Mesendoderm (in vitro differentiated cells): Measurements from ENCODE around the gene ADGRA3.

Experiments used
- DNase-seq: peaks from one replicate; pipeline ENCODE4 v3.0.0; 2013
- H2AK5ac ChIP-seq: 2 replicates; pipeline ENCODE4 v1.6.1; 2013; ENCODE audit warnings: low read length, inconsistent platforms
- H2BK120ac ChIP-seq: 2 replicates; pipeline ENCODE4 v1.6.1; 2013; ENCODE audit warnings: low read depth, mild to moderate bottlenecking, low read length, moderate library complexity, mixed read lengths
- H2BK15ac ChIP-seq: replicated peaks from 2 replicates; pipeline ENCODE4 v1.6.1; 2013; ENCODE audit warnings: low read depth, mild to moderate bottlenecking, moderate library complexity
- H2BK5ac ChIP-seq: 2 replicates; pipeline ENCODE4 v1.6.1; 2013; ENCODE audit warnings: low read length, inconsistent platforms
- H3K18ac ChIP-seq: 2 replicates; pipeline ENCODE4 v1.6.1; 2013; ENCODE audit warnings: mild to moderate bottlenecking, low read length, mixed read lengths
- H3K23ac ChIP-seq: one replicate; pipeline ENCODE4 v1.6.1; 2013; ENCODE audit warnings: low read length
- H3K27ac ChIP-seq: 2 replicates; pipeline ENCODE4 v1.5.1; 2013; ENCODE audit warnings: low read depth, mild to moderate bottlenecking, inconsistent platforms, low read length, moderate library complexity
- H3K27me3 ChIP-seq: 2 replicates; pipeline ENCODE4 v1.6.1; 2013; ENCODE audit warnings: low read length, control low read depth, mild to moderate bottlenecking, inconsistent platforms; ENCODE audit not compliant: insufficient read depth, poor library complexity
- H3K36me3 ChIP-seq: 2 replicates; pipeline ENCODE4 v1.6.1; 2013; ENCODE audit warnings: low read length, inconsistent platforms; ENCODE audit not compliant: control insufficient read depth, insufficient read depth
- H3K4ac ChIP-seq: one replicate; pipeline ENCODE4 v1.6.1; 2013; ENCODE audit warnings: low read depth, mild to moderate bottlenecking, low read length, moderate library complexity
- H3K4me1 ChIP-seq: 2 replicates; pipeline ENCODE4 v1.6.1; 2013; ENCODE audit warnings: low read depth, low read length, inconsistent platforms; ENCODE audit not compliant: control insufficient read depth
- H3K4me2 ChIP-seq: 2 replicates; pipeline ENCODE4 v1.6.1; 2013; ENCODE audit warnings: low read length
- H3K4me3 ChIP-seq: 2 replicates; pipeline ENCODE4 v1.5.1; 2013; ENCODE audit warnings: mild to moderate bottlenecking, low read length
- H3K56ac ChIP-seq: one replicate; pipeline ENCODE4 v1.6.1; 2013; ENCODE audit warnings: low read length
- H3K79me1 ChIP-seq: 2 replicates; pipeline ENCODE4 v1.6.1; 2013; ENCODE audit warnings: low read length, inconsistent platforms
- H3K79me2 ChIP-seq: 2 replicates; pipeline ENCODE4 v1.6.1; 2013; ENCODE audit warnings: mild to moderate bottlenecking, low read length; ENCODE audit not compliant: control insufficient read depth, insufficient read depth
- H3K9ac ChIP-seq: 2 replicates; pipeline ENCODE4 v1.6.1; 2013; ENCODE audit warnings: low read length, inconsistent platforms
- H4K5ac ChIP-seq: one replicate; pipeline ENCODE4 v1.6.1; 2013; ENCODE audit warnings: low read length
- H4K8ac ChIP-seq: one replicate; pipeline ENCODE4 v1.6.1; 2013; ENCODE audit warnings: low read depth, mild to moderate bottlenecking, control low read depth, low read length, moderate library complexity
- WGBS: extraction: QIAGEN DNeasy Blood & Tissue Kit; methylation state at CpG from one replicate; pipeline ENCODE4 v1.1.7; 2013; ENCODE audit warnings: low lambda C conversion rate, missing lambda C conversion rate; ENCODE audit not compliant: insufficient coverage; ENCODE audit errors: extremely low coverage; 5-methylcytosine and 5-hydroxymethylcytosine counted together

Gene ADGRA3

DNA sequence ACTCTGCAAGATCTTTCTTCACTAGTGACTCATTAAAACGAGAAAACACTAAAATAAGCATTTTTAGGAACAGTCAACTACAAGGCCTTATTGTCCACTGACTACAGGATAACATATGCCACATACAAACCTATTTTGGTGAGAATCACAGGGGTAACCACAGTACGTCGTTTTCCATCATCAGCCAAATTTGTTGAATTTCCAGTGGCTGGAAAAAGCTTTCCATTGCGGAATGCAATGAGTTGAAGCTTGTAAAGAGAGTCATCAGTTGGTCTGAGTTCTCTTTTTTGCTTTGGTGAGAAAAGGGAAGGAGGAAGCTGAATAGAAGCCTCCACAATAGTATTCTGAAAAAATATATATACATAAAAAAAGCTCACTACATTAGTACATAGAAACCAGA is 102.4 kb downstream of the ADGRA3 start:
- Histone ChIP-seq H2BK5ac (no peak overlapping the region), H3K4me3 (no peak overlapping the region), H3K18ac (no peak overlapping the region), H4K8ac (no peak overlapping the region), H3K4me1 (no peaks in the 10 kb centered on the region), H3K56ac (no peak overlapping the region), H3K4me2 (no peak overlapping the region), H3K27me3 (no peaks in the 10 kb centered on the region), H3K79me1 (no peaks in the 10 kb centered on the region), H3K4ac (no peak overlapping the region), H2BK15ac (no peak overlapping the region), H3K27ac (no peak overlapping the region), H3K23ac (no peak overlapping the region), H3K79me2 (no peaks in the 10 kb centered on the region), H3K9ac (no peak overlapping the region), H2AK5ac (no peak overlapping the region), H2BK120ac (no peak overlapping the region), H4K5ac (no peak overlapping the region), H3K36me3 (no peaks in the 10 kb centered on the region)
- no CpG with 5 or more reads among the region's 4 CpGs for WGBS
- DNase-seq: no peak

DNA sequence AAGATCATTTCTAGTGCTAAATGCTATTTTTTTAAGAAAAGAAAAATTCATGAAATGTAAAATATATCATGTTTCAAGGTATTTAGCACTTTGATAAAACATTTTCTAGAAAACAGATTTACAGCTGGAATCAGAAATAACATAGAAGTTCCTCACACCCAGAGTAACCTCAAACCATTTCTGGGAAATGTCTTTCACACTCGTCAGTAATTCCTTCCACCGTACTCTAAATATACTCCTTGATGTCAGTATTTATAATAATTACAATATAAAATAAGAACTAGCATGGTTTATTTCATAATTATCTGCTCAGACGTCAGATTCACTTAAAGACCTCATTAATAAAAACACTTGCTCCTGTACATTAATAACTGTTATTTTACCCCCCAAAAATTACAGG is 103.9 kb downstream of the ADGRA3 start:
- no peak overlapping the region for H2BK120ac ChIP-seq
- WGBS: no CpG with 5 or more reads among the region's 3 CpGs
- H3K27ac ChIP-seq: no peak overlapping the region
- H2AK5ac ChIP-seq: no peak overlapping the region
- no peaks in the 10 kb centered on the region for H3K4me1 ChIP-seq
- H3K27me3 ChIP-seq: no peaks in the 10 kb centered on the region
- no peak overlapping the region for H3K9ac ChIP-seq
- no peak overlapping the region for H4K8ac ChIP-seq
- H3K4me3 ChIP-seq: no peak overlapping the region
- no peak overlapping the region for H4K5ac ChIP-seq
- H3K79me2 ChIP-seq: no peaks in the 10 kb centered on the region
- DNase-seq: no peak
- H3K56ac ChIP-seq: no peak overlapping the region
- H2BK15ac ChIP-seq: no peak overlapping the region
- no peak overlapping the region for H3K4ac ChIP-seq
- no peak overlapping the region for H2BK5ac ChIP-seq
- H3K18ac ChIP-seq: no peak overlapping the region
- no peaks in the 10 kb centered on the region for H3K79me1 ChIP-seq
- H3K23ac ChIP-seq: no peak overlapping the region
- no peak overlapping the region for H3K4me2 ChIP-seq
- no peaks in the 10 kb centered on the region for H3K36me3 ChIP-seq

DNA sequence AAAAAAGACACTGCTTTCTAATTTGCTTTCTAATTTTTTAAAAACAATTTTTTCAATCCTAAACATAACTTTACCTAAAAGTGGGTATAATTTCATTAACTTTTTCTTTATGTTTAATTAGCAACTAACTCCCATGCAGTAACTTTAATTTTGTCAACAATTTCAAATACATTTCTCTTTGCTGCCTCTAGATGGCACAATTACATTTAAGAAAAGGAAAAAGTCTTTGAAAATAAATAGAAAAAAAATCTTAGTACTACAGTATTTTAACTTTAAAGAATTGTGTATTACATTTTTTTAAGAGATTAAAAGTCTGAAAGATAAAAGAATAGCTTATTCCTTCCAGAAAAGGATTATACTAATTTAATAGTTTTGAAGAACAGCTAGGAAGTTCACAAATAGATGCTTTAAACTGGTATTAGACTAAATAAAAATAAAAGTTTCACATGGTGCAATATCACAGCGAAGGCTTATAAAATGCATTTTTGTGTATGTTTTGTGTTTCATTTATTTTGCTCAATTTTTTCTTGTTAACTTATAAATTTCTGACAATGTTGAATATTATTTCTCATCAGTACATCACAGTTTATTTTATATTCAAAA is 105.1 kb downstream of the ADGRA3 start:
- H3K23ac ChIP-seq: no peak overlapping the region
- H4K5ac ChIP-seq: no peak overlapping the region
- no peak overlapping the region for H3K27ac ChIP-seq
- H3K4me2 ChIP-seq: no peak overlapping the region
- no peak overlapping the region for H3K18ac ChIP-seq
- no peaks in the 10 kb centered on the region for H3K79me1 ChIP-seq
- no peaks in the 10 kb centered on the region for H3K4me1 ChIP-seq
- H3K9ac ChIP-seq: no peak overlapping the region
- H3K27me3 ChIP-seq: no peaks in the 10 kb centered on the region
- no peaks in the 10 kb centered on the region for H3K36me3 ChIP-seq
- no peak overlapping the region for H2BK15ac ChIP-seq
- H2BK5ac ChIP-seq: no peak overlapping the region
- H2AK5ac ChIP-seq: no peak overlapping the region
- H3K79me2 ChIP-seq: no peaks in the 10 kb centered on the region
- no peak for DNase-seq
- no peak overlapping the region for H2BK120ac ChIP-seq
- no CpG with 5 or more reads among the region's 1 CpG for WGBS
- H3K56ac ChIP-seq: no peak overlapping the region
- H3K4ac ChIP-seq: no peak overlapping the region
- no peak overlapping the region for H3K4me3 ChIP-seq
- H4K8ac ChIP-seq: no peak overlapping the region

DNA sequence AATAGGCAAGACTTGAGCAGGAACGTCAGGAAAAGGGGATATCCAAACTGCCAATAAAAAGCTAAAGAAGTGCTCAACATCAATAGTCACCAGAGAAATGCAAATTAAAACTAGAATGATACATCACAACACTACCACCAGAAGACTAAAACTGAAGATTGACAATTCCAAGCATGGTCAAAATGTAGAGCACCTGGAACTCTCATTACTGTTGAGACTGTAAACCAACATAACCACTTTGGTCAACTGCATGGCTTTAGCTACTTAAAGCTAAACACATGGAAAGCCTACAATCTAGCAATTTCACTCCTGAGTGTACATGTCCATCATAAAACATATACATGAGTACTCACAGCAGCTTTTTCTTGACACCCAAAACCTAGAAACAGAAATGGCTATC is 107.4 kb downstream of the ADGRA3 start:
- H3K27me3 ChIP-seq: no peaks in the 10 kb centered on the region
- H3K79me2 ChIP-seq: no peaks in the 10 kb centered on the region
- H3K4me3 ChIP-seq: no peak overlapping the region
- no peak overlapping the region for H2BK15ac ChIP-seq
- no peak overlapping the region for H3K4me2 ChIP-seq
- no peaks in the 10 kb centered on the region for H3K4me1 ChIP-seq
- no peaks in the 10 kb centered on the region for H3K36me3 ChIP-seq
- H2BK120ac ChIP-seq: no peak overlapping the region
- H3K4ac ChIP-seq: no peak overlapping the region
- no peak overlapping the region for H2BK5ac ChIP-seq
- H4K8ac ChIP-seq: no peak overlapping the region
- no peak overlapping the region for H3K56ac ChIP-seq
- H3K23ac ChIP-seq: no peak overlapping the region
- no peak overlapping the region for H3K9ac ChIP-seq
- no peak for DNase-seq
- WGBS: no CpG with 5 or more reads among the region's 1 CpG
- no peaks in the 10 kb centered on the region for H3K79me1 ChIP-seq
- no peak overlapping the region for H3K18ac ChIP-seq
- H2AK5ac ChIP-seq: no peak overlapping the region
- H3K27ac ChIP-seq: no peak overlapping the region
- H4K5ac ChIP-seq: no peak overlapping the region

DNA sequence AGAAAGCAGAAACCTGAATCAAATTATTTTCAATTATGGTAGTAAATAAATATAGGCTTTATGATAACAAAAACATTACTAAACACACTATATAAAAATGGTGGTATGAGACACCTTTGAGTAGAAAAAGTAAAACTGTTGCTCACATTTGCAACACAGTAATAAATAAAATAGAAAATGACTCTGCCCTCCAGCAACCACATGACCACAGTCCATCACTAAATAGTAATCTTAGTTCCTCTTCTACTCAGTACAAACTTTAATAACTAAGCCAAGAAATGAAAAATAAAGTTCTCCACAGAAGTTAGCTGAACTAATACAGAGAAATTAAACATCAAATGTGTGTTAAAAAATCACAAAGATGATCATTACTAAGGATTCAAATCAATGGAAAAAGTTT is 108.5 kb downstream of the ADGRA3 start:
- H2AK5ac ChIP-seq: no peak overlapping the region
- no peak overlapping the region for H3K4ac ChIP-seq
- no peak overlapping the region for H3K4me2 ChIP-seq
- no peaks in the 10 kb centered on the region for H3K79me2 ChIP-seq
- no peak overlapping the region for H3K27ac ChIP-seq
- H3K18ac ChIP-seq: no peak overlapping the region
- no peak for DNase-seq
- no peak overlapping the region for H3K56ac ChIP-seq
- no peaks in the 10 kb centered on the region for H3K4me1 ChIP-seq
- H3K4me3 ChIP-seq: no peak overlapping the region
- no peak overlapping the region for H4K5ac ChIP-seq
- H3K79me1 ChIP-seq: no peaks in the 10 kb centered on the region
- H3K36me3 ChIP-seq: no peaks in the 10 kb centered on the region
- no peak overlapping the region for H4K8ac ChIP-seq
- no peak overlapping the region for H2BK120ac ChIP-seq
- H2BK5ac ChIP-seq: no peak overlapping the region
- H3K9ac ChIP-seq: no peak overlapping the region
- H3K27me3 ChIP-seq: no peaks in the 10 kb centered on the region
- no peak overlapping the region for H2BK15ac ChIP-seq
- H3K23ac ChIP-seq: no peak overlapping the region

DNA sequence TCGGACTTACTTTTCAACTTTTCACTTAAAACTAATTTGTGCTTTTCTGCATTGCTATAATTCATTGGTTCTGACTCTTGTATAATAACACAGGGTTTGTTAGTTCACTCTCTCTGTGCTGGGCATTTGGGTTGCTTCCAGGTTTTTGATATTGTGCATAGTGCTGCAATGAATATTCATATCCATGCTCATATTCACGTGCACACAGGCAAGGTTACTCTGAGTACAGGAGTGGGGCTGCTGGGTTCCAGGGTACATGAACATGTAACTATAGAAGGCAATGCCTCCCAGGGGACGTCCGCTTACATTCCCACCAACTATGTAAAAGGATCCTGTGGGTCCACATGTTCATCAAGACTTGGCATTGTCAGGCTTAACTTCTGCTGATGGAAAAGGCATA is 117.2 kb downstream of the ADGRA3 start:
- no peaks in the 10 kb centered on the region for H3K79me1 ChIP-seq
- no peak overlapping the region for H2BK5ac ChIP-seq
- no peak overlapping the region for H3K4me2 ChIP-seq
- no peak overlapping the region for H3K4me3 ChIP-seq
- no peak overlapping the region for H3K27ac ChIP-seq
- H3K36me3 ChIP-seq: peaks cover 3% of the 10 kb centered on the region
- H2BK15ac ChIP-seq: no peak overlapping the region
- H3K27me3 ChIP-seq: no peaks in the 10 kb centered on the region
- no peaks in the 10 kb centered on the region for H3K79me2 ChIP-seq
- no peak overlapping the region for H3K4ac ChIP-seq
- H3K4me1 ChIP-seq: no peaks in the 10 kb centered on the region
- no peak overlapping the region for H3K9ac ChIP-seq
- H3K56ac ChIP-seq: no peak overlapping the region
- H3K23ac ChIP-seq: no peak overlapping the region
- no CpG with 5 or more reads among the region's 4 CpGs for WGBS
- H4K5ac ChIP-seq: no peak overlapping the region
- H2BK120ac ChIP-seq: no peak overlapping the region
- no peak for DNase-seq
- no peak overlapping the region for H3K18ac ChIP-seq
- no peak overlapping the region for H2AK5ac ChIP-seq
- no peak overlapping the region for H4K8ac ChIP-seq
